Muscle of leg (tissue), 11 donors: ENCODE data around the gene GAS2. TPM values are rescaled to one million over a fixed set of nuclear protein-coding genes. Genes with fewer than 3 reads are reported as not detected.

Experiments
- DNase-seq: peaks from one replicate; pipeline ENCODE4 v3.0.0; 2013
- H3K27ac ChIP-seq: one replicate; pipeline ENCODE4 v1.5.1; 2013; ENCODE audit warnings: mild to moderate bottlenecking, low read length, control low read depth
- H3K27me3 ChIP-seq: one replicate; pipeline ENCODE4 v1.6.1; 2013; ENCODE audit warnings: low read length; ENCODE audit not compliant: control insufficient read depth, insufficient read depth
- H3K36me3 ChIP-seq: one replicate; pipeline ENCODE4 v1.6.1; 2013; ENCODE audit warnings: low read length; ENCODE audit not compliant: control insufficient read depth, insufficient read depth
- H3K4me1 ChIP-seq: one replicate; pipeline ENCODE4 v1.6.1; 2013; ENCODE audit warnings: low read length; ENCODE audit not compliant: control insufficient read depth, insufficient read depth
- H3K4me3 ChIP-seq: one replicate; pipeline ENCODE4 v1.5.1; 2013; ENCODE audit warnings: low read length, control low read depth
- H3K9me3 ChIP-seq: replicated peaks from 2 replicates; pipeline ENCODE4 v1.6.1; 2013; ENCODE audit warnings: low read depth, low read length; ENCODE audit not compliant: control insufficient read depth
- WGBS: methylation state at CpG from one replicate; pipeline ENCODE4 v1.1.5; 2013; ENCODE audit warnings: missing lambda C conversion rate; ENCODE audit not compliant: insufficient coverage; 5-methylcytosine and 5-hydroxymethylcytosine counted together
- polyA plus RNA-seq, 8 donors: library from polyadenylated mRNA; unstranded; fragments of 120-200 nt; gene quantifications; one replicate each; pipeline versions ENCODE4 v1.2.1 to v1.2.3, GENCODE V29; 2013; ENCODE audit warnings: inconsistent platforms in 1 of 8, low replicate concordance in 1 of 8; ENCODE audit not compliant: insufficient read length in 8 of 8, insufficient read depth in 1 of 8
- total RNA-seq: library from RNA; stranded (reverse); fragments of 120-200 nt; gene quantifications from one replicate; pipeline ENCODE4 v1.2.4, GENCODE V29; 2013

The GAS2 gene
- total and polyA plus RNA-seq, 9 donors = 8.4 to 90.1 (median 25.7) TPM

DNA sequence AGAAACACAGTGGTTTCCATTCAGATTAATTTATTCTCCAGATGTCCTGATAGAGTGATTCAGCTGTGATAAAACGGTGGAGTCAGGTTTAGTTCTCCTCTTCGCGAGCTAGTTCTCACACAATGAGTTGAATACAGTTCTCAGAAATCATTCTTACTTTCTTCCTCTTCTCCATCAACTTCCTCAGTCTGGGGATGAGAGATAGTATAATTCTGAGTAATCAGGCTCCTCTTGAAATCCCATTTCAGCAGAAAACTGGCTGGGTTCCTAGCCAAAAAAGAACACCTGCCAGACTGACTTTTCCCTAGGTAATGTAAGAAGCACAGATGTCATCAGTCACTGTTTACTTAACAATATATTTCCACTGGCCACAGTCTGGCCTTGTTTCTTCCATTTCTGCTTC, 86.5 kb downstream of the GAS2 start:
- peak; percentile 87 for DNase-seq
- no peaks in the 10 kb centered on the region for H3K36me3 ChIP-seq
- H3K4me1 ChIP-seq = no peaks in the 10 kb centered on the region
- H3K9me3 ChIP-seq = no peaks in the 10 kb centered on the region
- H3K4me3 ChIP-seq = no peak overlapping the region
- no peaks in the 10 kb centered on the region for H3K27me3 ChIP-seq
- no CpG with 5 or more reads among the region's 3 CpGs for WGBS
- peak overlapping the region; percentile 48 for H3K27ac ChIP-seq

DNA sequence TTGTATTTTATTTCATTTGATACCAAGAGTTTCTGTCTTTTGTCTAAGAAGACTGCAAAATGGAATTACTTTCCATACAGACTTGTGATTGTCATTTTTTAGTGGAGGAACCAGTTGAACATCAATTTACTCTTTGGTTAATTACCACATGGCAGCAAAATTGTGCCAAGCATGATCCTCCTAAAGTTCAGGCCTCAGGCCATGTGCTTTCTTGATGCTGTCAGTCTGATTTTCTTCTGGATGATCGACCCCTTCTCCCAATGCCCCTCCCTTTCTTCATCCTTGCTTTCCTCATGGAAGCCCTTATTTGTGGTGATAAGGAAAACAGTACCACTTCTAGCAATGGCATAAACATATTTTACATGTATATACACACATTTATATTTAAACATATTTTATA, 87.0 kb downstream of the GAS2 start:
- H3K9me3 ChIP-seq = no peaks in the 10 kb centered on the region
- DNase-seq = no peak
- WGBS = no CpG with 5 or more reads among the region's 1 CpG
- H3K4me3 ChIP-seq = no peak overlapping the region
- H3K27me3 ChIP-seq = no peaks in the 10 kb centered on the region
- H3K36me3 ChIP-seq = no peaks in the 10 kb centered on the region
- H3K4me1 ChIP-seq = no peaks in the 10 kb centered on the region
- no peak overlapping the region for H3K27ac ChIP-seq

DNA sequence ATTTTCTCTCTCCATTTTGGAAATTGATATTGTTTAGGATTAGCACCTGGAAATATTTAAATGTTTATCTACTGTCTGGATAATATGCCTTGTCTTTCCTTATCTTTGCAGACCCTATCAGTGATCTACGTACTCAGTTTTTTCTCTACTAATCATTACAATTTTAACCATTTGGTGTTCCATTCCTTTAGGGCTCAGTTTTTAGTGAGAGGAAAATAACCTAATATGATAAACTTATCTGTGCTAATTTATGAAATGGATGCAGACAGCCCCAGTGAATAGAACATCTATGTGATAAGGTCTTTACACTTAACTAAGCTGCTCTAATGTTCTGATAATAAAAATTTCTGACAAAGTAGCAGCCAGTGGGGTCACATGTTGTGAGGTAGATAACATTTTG, 94.7 kb downstream of the GAS2 start:
- no peaks in the 10 kb centered on the region for H3K9me3 ChIP-seq
- no peaks in the 10 kb centered on the region for H3K36me3 ChIP-seq
- no peak overlapping the region for H3K27ac ChIP-seq
- H3K4me1 ChIP-seq = no peaks in the 10 kb centered on the region
- H3K27me3 ChIP-seq = no peaks in the 10 kb centered on the region
- no peak overlapping the region for H3K4me3 ChIP-seq
- WGBS = no CpG with 5 or more reads among the region's 1 CpG
- DNase-seq = no peak

GRCh38 chr11:22763166-22763565, 96.8 kb downstream of the GAS2 start:
- H3K27me3 ChIP-seq = no peaks in the 10 kb centered on the region
- H3K36me3 ChIP-seq = no peaks in the 10 kb centered on the region
- H3K9me3 ChIP-seq = no peaks in the 10 kb centered on the region
- no peak overlapping the region for H3K4me3 ChIP-seq
- no peaks in the 10 kb centered on the region for H3K4me1 ChIP-seq
- DNase-seq = no peak
- no CpG with 5 or more reads among the region's 1 CpG for WGBS
- no peak overlapping the region for H3K27ac ChIP-seq

DNA sequence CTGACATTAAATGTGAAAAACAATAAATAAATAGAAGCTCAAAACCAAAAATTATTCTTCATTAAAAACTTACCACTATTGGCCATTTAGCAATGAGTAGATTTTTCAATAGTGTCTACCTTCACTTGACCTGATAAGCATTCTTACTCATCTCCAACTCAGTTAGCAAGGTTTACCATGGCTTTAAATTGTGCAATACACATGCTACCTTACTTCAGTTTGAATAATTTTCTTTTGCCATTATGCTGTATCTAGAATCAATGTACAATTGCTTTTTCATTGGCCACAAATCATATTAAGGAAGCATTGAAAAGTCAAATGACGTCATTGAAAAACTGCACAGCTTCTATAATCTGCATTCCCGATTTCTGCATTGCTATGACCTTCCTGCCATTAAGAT, 98.3 kb downstream of the GAS2 start:
- H3K4me3 ChIP-seq = no peak overlapping the region
- WGBS = no CpG with 5 or more reads among the region's 2 CpGs
- no peaks in the 10 kb centered on the region for H3K4me1 ChIP-seq
- no peak for DNase-seq
- H3K9me3 ChIP-seq = no peaks in the 10 kb centered on the region
- H3K27me3 ChIP-seq = no peaks in the 10 kb centered on the region
- no peak overlapping the region for H3K27ac ChIP-seq
- H3K36me3 ChIP-seq = no peaks in the 10 kb centered on the region

- Histone ChIP-seq H3K4me1 (no peaks in the 10 kb centered on the region), H3K27me3 (no peaks in the 10 kb centered on the region), H3K9me3 (no peaks in the 10 kb centered on the region), H3K36me3 (no peaks in the 10 kb centered on the region), H3K27ac (no peak overlapping the region), H3K4me3 (no peak overlapping the region)
- WGBS = no CpG with 5 or more reads among the region's 1 CpG
- no peak for DNase-seq
Observed at GRCh38 chr11:22768281-22768680, 101.9 kb downstream of the GAS2 start.

DNA sequence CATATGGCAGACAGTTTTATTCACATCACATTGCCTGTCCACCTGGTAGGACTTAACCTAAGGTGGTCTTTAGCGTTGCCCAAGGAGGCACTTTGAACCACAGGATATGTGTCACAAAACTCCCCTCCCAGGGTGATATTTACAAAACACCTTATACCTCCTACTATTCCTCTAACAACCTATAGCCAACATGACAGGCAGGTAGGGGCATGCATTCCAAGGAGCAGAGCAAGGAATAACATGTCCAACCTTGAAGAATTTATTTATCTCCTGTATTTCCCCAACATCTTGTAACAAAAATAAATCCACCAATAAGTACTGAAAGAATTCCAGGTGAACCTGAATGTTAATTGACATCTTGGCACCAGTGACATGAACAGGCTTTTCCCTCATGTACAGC, 102.7 kb downstream of the GAS2 start:
- Histone ChIP-seq H3K4me3 (no peak overlapping the region), H3K27me3 (no peaks in the 10 kb centered on the region), H3K9me3 (no peaks in the 10 kb centered on the region), H3K27ac (no peak overlapping the region), H3K4me1 (no peaks in the 10 kb centered on the region), H3K36me3 (no peaks in the 10 kb centered on the region)
- WGBS = no CpG with 5 or more reads among the region's 1 CpG
- no peak for DNase-seq

DNA sequence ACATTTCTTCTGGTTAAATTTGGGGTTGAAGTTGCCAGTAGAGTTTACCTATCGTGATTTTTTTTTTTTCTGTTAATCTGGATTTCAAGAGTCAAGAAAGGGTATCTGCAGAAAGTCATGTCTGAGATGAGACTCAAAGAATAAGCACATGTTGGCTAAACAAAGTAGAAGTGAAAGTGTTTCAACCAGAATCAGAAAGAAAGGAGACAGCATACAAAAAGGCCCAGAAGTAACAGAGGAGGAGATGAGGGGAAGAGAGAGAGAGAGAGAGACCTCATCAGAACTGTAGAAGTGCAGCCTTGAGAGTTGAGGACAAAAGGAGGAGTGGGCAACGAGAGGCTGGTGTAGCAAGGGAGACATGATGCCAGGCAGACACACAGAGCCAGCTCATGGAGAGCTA, 108.3 kb downstream of the GAS2 start:
- H3K4me3 ChIP-seq = no peak overlapping the region
- H3K27me3 ChIP-seq = no peaks in the 10 kb centered on the region
- no peaks in the 10 kb centered on the region for H3K9me3 ChIP-seq
- DNase-seq = no peak
- WGBS = 86% methylated on average over 1 of the region's 2 CpGs
- H3K4me1 ChIP-seq = no peaks in the 10 kb centered on the region
- no peak overlapping the region for H3K27ac ChIP-seq
- H3K36me3 ChIP-seq = no peaks in the 10 kb centered on the region

- Histone ChIP-seq H3K9me3 (no peaks in the 10 kb centered on the region), H3K4me3 (no peak overlapping the region), H3K27ac (no peak overlapping the region), H3K27me3 (no peaks in the 10 kb centered on the region), H3K36me3 (no peaks in the 10 kb centered on the region), H3K4me1 (no peaks in the 10 kb centered on the region)
- WGBS = 78% methylated on average over 4 of the region's 5 CpGs
- no peak for DNase-seq
Observed at GRCh38 chr11:22775248-22775647, 108.8 kb downstream of the GAS2 start.

DNA sequence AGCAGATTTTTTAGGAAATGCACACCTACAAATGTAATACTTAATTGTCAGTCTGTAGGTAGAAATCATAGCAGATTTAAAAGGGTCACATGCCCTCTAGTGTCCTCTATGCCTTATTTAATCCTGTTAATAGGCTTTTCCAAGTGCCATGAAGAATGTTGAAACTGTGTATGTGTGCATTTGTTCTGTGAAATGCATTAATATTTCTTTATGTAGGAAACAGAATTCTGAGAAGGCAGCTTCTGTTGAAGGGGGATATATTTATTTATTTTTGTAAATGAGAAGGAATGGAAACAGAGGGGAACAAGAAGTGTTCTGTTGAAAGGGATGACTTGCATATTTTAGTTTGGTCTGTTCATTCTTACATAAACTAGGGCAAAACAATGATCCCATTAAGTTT, 112.2 kb downstream of the GAS2 start:
- DNase-seq = peak; percentile 21

GRCh38 chr11:22779850-22780249, 113.4 kb downstream of the GAS2 start:
- WGBS = 100% methylated on average over 1 of the region's 5 CpGs

More for the DNA sequence above, 112.2 kb downstream of the GAS2 start:
- Histone ChIP-seq H3K27ac (no peak overlapping the region), H3K9me3 (no peaks in the 10 kb centered on the region), H3K36me3 (no peaks in the 10 kb centered on the region), H3K4me1 (no peaks in the 10 kb centered on the region), H3K4me3 (no peak overlapping the region), H3K27me3 (no peaks in the 10 kb centered on the region)

More at GRCh38 chr11:22779850-22780249, 113.4 kb downstream of the GAS2 start:
- H3K4me1 ChIP-seq = no peaks in the 10 kb centered on the region
- no peak overlapping the region for H3K27ac ChIP-seq
- DNase-seq = no peak
- H3K36me3 ChIP-seq = no peaks in the 10 kb centered on the region
- no peak overlapping the region for H3K4me3 ChIP-seq
- H3K27me3 ChIP-seq = no peaks in the 10 kb centered on the region
- no peaks in the 10 kb centered on the region for H3K9me3 ChIP-seq
